G401.6 (cell line): ENCODE results near the gene SCGB1A1.
A peak's percentile ranks its signal among the peaks of the same experiment; 100 is the strongest.

ENCODE experiments used
- FAIRE-seq: peaks from 2 replicates; lab custom pipeline; 2012; peaks lifted over from hg19 to GRCh38; lab: Jason Lieb, UNC

The SCGB1A1 gene

DNA sequence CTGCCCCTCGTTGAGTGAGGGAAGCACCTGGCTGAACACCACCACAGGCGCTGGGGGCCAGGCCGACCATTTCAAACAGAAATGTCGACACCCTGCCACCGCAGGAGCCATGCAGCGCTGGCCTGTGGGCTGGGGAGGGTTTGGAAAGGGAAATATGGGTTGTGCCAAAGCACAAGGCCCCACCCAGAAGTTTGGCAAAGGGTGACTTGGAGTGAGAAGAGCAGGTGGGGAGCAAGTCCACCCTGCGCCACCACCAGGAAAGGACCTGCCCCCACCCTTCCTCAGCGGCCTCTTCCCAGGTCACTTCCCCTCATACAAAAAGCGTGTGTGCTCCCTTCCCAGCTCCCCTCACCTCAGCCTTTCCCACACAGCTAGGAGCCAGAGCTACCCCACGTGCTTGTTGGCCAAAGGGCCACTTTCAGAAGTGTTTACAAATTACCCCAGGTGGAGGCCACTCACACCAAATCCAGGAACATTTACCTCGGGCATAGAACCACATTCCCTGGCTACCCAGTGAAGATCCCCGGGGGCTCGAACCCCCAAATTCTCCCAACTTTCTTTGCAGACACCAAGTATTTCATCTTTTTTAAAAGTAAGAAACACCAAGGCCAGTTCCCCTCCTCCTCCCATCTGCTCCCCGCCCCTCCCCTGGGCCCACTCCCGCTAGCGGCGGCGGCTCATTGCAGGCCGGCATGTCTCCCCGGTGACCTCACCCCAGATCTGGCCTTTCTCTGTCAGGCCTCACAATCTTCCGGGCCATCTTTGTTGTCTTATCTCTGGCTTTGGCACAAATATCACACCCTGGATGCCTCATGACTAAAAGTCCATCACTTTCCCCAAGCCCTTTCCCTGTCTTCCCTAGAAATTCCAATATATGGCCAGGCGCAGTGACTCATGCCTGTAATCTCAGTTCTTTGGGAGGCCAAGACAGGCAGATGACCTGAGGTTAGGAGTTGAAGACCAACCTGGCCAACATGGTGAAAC is 20.5 kb upstream of the SCGB1A1 start:
- peak; percentile 52 for FAIRE-seq

GRCh38 chr11:62399172-62399877 is 19.5 kb upstream of the SCGB1A1 start:
- no peak for FAIRE-seq

GRCh38 chr11:62399878-62400266 is 19.0 kb upstream of the SCGB1A1 start:
- FAIRE-seq, result no peak

DNA sequence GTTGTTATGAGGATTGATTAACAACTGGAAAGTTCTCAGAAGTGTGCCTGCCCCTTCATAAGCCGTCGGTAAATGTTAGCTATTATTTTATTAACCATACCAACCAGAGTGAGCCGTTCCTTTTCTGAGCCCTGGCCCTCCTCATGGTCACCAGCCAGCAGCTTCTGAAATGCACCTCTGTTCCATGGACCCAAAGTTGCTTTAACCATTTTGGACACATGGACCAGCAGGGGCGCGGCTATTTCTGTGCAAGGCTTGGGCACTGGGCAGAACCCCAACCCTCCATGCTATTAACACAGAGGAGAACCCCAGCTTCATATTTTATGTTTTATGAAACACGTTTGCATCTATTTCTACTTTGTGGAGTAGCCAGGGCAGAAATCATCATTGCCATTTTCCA is 18.6 kb upstream of the SCGB1A1 start:
- FAIRE-seq, result no peak

DNA sequence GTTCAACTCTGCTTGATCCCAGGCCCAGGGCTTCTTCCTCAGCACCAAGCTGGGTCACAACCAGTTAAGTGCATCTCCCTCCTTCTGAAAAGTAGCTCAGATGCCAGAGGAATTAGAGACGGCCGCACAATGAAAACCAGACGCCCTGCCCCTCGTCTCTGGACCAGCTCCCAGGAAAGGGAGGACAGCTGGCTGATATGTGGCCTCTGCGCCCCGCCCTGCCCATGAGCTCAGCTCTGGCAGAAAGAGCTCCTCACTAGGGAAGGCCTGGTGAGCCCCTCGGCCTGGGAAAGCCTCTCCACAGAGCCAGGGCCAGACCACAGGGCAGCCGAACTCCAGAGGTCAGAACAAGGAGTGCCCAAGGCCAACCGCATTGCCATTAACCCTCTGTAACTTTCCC is 18.1 kb upstream of the SCGB1A1 start:
- no peak for FAIRE-seq

- no peak for FAIRE-seq
These were observed 17.5 kb upstream of the SCGB1A1 start for GRCh38 chr11:62401356-62401755.

- FAIRE-seq, result no peak
These were observed 17.0 kb upstream of the SCGB1A1 start for GRCh38 chr11:62401811-62402210.

- FAIRE-seq, result no peak
These were observed 16.4 kb upstream of the SCGB1A1 start for GRCh38 chr11:62402226-62402959.

DNA sequence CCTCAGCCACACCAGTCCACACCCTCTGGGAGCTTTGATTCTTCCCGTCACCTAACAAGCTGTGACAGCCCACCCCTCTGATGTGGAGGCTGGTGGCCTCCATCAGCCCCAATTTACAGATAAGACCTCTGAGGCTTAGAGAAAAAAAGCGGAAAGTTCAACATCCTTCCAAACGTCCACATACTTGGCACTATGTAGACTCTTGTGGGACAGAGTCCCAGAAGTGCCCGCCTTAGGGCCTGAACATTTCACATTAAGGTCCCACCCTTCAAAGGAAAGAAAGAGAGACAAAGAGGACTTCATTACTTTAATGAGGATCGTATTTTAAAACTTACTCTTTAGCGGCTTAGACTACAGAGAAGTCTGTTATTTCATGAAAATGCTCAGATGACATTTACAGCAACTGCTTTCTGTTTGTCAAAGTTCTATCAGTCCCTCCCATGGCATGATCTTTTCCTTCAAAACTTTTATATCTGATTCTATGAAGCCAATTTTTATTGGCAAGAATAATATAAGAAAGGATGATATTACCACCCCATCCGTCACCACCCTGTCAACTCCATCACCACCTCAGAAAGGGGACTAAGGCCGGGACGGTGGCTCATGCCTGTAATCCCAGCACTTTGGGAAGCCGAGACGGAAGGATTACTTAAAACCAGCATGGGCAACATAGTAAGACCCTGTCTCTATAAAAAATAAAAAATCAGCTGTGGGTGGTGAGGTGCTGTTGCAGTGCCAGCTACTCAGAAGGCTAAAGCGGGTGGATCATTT is 15.7 kb upstream of the SCGB1A1 start:
- FAIRE-seq, result no peak

- no peak for FAIRE-seq
These were observed 14.4 kb upstream of the SCGB1A1 start for GRCh38 chr11:62404435-62404834.

GRCh38 chr11:62404901-62405300 is 13.9 kb upstream of the SCGB1A1 start:
- FAIRE-seq, result no peak

- no peak for FAIRE-seq
These were observed 12.8 kb upstream of the SCGB1A1 start for GRCh38 chr11:62406034-62406433.

GRCh38 chr11:62409831-62410230 is 9.0 kb upstream of the SCGB1A1 start:
- FAIRE-seq, result no peak

DNA sequence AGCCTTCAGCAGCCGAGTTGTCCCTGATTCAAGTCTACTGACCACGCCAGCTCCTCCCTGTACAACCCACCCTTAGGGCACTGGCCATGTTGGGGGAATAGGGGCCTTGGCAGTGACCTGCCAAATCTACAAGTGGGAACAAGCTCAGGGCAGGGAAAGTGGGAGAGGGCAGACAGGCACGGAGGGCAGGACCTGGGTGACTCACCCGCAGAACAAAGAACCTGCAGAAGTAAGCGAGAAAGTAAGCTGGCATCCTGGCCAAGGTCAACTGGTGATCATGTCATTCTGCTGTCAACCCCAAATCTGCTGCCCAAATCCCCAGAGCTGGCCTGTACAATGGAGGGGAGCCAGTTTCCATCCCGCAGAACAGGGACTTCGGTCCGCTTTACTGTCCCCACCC is 7.9 kb upstream of the SCGB1A1 start:
- no peak for FAIRE-seq

DNA sequence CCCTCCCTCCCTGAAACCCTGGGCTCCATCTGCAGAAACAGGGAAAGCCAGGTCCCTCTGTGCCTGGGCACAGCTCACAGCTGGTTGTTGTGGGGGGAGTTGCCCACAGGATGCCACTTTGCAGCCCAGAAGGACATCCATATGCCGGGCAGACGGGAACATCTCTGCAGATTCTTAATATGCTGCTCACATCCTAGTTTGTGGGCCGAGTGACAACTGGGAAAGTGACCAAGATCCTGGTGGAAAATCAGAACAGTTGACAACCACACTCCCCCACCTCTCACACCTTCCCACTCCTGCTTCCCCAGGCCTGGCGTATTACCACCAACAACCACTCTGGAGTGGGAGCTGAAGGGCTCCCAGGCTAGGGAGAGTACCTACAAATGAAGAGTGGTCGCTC is 7.3 kb upstream of the SCGB1A1 start:
- no peak for FAIRE-seq

- no peak for FAIRE-seq
These were observed 5.7 kb upstream of the SCGB1A1 start for GRCh38 chr11:62413060-62413696.

DNA sequence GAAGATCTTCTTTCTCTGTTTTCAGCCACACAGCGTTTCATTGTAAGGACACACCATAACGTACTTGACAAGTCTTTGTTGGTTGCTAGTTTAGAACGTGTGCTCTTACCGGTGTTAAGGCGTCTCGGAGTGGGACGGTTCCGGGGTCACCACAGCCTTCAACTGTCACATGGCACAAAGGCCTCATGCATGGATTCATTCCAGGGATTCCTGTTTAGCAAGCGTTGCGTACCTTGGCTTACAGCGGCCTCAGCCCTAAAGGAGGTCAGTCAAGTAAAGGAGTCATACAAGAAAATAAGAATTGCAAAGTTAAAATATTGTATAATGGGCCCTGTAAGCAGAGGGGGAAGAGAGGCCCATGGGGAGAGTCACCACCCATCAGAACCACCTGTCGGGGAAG is 2.2 kb upstream of the SCGB1A1 start:
- no peak for FAIRE-seq

DNA sequence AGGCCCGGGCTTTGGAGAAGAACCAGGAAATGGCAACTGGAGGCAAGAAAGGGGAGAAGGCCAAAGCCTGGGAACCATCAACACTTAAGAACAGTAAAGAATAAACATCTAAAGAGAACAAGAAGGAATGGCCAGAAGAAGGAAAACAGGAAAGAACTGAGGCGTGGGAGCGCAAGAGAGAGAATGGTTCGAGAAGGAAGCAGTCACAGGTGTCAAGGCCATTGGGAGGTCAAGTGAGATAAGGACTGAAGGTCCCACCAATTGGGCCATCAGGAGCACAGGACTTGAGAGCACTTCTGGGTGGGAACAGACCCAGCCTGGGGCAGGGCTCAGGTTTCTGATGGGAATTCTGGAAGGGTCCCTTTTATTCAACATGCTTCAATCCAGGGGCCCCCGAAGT is 697 bp upstream of the SCGB1A1 start:
- FAIRE-seq, result no peak

DNA sequence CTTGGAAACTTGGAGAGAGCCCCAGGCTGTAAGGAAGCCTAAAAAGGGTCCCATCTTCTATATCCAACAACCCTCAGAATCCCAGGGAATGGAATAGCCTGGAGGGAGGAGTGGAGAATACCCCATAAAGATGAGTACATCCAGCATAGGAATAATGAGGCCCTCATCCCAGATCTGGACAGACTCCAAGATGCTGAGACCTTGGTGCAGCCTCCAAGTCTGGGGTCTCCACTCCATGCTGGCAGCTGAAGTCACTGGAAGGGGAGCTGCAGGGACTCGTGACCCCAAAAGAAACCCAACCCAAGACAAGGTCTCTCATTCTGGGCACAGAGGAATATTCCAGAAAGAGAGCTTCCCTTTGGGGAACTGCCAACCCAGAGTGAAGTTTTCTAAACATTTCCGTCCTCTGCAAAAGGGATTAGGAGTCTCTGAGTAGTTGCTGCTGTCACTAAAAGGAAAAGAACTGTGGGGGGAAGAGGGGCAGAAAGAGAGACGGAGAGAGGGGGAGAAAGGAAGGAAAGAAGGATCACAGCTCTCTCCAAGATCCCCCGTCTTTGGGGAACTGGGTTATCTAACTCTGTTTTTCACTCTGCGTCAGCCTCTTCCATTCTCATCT is 589 bp downstream of the SCGB1A1 start:
- FAIRE-seq, result no peak

DNA sequence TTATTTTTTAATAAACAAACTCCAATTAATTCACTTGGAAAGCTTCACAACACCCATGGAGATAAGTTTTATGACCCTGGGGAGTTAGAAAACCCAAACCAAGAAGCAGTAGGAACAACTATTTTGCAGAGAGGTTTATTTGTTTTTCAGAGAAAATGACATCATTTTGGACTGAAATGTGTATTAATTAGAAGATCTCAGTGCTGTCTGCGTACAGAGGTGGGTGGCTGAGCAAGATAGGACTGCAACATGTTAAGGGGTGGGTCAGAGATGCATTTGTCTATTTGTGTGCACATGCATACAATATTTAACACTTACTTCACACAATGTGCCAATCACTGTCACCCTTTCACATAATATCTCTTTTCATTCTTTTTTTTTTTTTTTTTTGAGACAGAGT is 1.1 kb downstream of the SCGB1A1 start:
- no peak for FAIRE-seq

GRCh38 chr11:62420882-62421281 is 2.0 kb downstream of the SCGB1A1 start:
- FAIRE-seq, result no peak
